CD4-positive, alpha-beta memory T cell (primary cell): Measurements from ENCODE around the gene PDLIM7. TPM values are rescaled to one million over a fixed set of nuclear protein-coding genes. Genes with fewer than 3 reads are reported as not detected.

Experiments used
- CTCF ChIA-PET: fragments of 350-600 bp; sonication (Branson Sonifier 250); formaldehyde crosslinking; loops from one replicate; lab custom pipeline; 2021; ENCODE audit warnings: inconsistent platforms; ENCODE audit not compliant: partially characterized antibody; lab: Charles Lee
- POLR2A ChIA-PET: fragments of 350-600 bp; sonication (Branson Sonifier 250); formaldehyde crosslinking; loops from one replicate; lab custom pipeline; 2021; ENCODE audit not compliant: partially characterized antibody; lab: Charles Lee
- DNase-seq, 5 donors: peaks; one replicate each; pipeline versions ENCODE4 v3.0.0 to v3.0.0-alpha.2; 2020 to 2022; ENCODE audit warnings: mixed read lengths in 1 of 5
- H3K27ac ChIP-seq: one replicate; pipeline ENCODE4 v1.7.0; 2013; ENCODE audit warnings: low read depth, low read length
- H3K27me3 ChIP-seq: 2 replicates; pipeline ENCODE4 v1.7.0; 2013; ENCODE audit warnings: mild to moderate bottlenecking, low read length, moderate library complexity; ENCODE audit not compliant: insufficient read depth
- H3K36me3 ChIP-seq: 2 replicates; pipeline ENCODE4 v1.7.0; 2013; ENCODE audit warnings: mild to moderate bottlenecking, low read length, moderate library complexity; ENCODE audit not compliant: insufficient read depth
- H3K4me1 ChIP-seq: 2 replicates; pipeline ENCODE4 v1.7.0; 2013; ENCODE audit warnings: mild to moderate bottlenecking, low read length, moderate library complexity; ENCODE audit not compliant: insufficient read depth
- H3K4me3 ChIP-seq, 2 donors: one replicate each; pipeline ENCODE4 v1.7.0; 2013; ENCODE audit warnings: low read length in 2 of 2, mild to moderate bottlenecking in 1 of 2
- H3K9me3 ChIP-seq, 2 donors: one replicate each; pipeline ENCODE4 v1.7.0; 2013; ENCODE audit warnings: low read length in 2 of 2, control low read depth in 1 of 2; ENCODE audit not compliant: control insufficient read depth in 1 of 2
- H3K27ac Mint-ChIP-seq, 7 donors: one replicate each; pipeline ENCODE4 v1.8.0; 2020 to 2021; ENCODE audit warnings: mixed read lengths in 7 of 7, mild to moderate bottlenecking in 6 of 7, inconsistent platforms in 3 of 7, moderate library complexity in 3 of 7
- H3K27me3 Mint-ChIP-seq, 2 donors: one replicate each; pipeline ENCODE4 v1.8.0; 2020 to 2021; ENCODE audit warnings: mixed read lengths in 2 of 2
- H3K36me3 Mint-ChIP-seq, 2 donors: one replicate each; pipeline ENCODE4 v1.8.0; 2020 to 2021; ENCODE audit warnings: mixed read lengths in 2 of 2, inconsistent platforms in 1 of 2, mild to moderate bottlenecking in 1 of 2
- H3K4me1 Mint-ChIP-seq, 4 donors: one replicate each; pipeline ENCODE4 v1.8.0; 2020 to 2021; ENCODE audit warnings: mixed read lengths in 4 of 4, mild to moderate bottlenecking in 1 of 4
- H3K4me3 Mint-ChIP-seq, 8 donors: one replicate each; pipeline ENCODE4 v1.8.0; 2020 to 2021; ENCODE audit warnings: mixed read lengths in 8 of 8, mild to moderate bottlenecking in 7 of 8, moderate library complexity in 6 of 8, inconsistent platforms in 3 of 8
- H3K9me3 Mint-ChIP-seq, 8 donors: one replicate each; pipeline ENCODE4 v1.8.0; 2020 to 2021; ENCODE audit warnings: mixed read lengths in 8 of 8, mild to moderate bottlenecking in 5 of 8, inconsistent platforms in 3 of 8, moderate library complexity in 1 of 8
- intact Hi-C: fragments of 100-400 bp; cut with micrococcal nuclease; formaldehyde crosslinking; loops from one replicate; pipeline ENCODE4 v1.15.1; 2023
- polyA plus RNA-seq, 2 donors: library from polyadenylated mRNA; unstranded; fragments of 300-500 nt; fragmentation: Illumina TruSeq; gene quantifications; one replicate each; pipeline ENCODE4 v1.2.3, GENCODE V29; 2021
- total RNA-seq, 2 experiments: library from RNA; stranded (reverse); gene quantifications; one replicate each; pipeline ENCODE4 v1.2.3, GENCODE V29; 2021

Gene PDLIM7
- total and polyA plus RNA-seq, 4 experiments from 2014 or later = 3.3 to 7.3 (median 4.6) TPM

DNA sequence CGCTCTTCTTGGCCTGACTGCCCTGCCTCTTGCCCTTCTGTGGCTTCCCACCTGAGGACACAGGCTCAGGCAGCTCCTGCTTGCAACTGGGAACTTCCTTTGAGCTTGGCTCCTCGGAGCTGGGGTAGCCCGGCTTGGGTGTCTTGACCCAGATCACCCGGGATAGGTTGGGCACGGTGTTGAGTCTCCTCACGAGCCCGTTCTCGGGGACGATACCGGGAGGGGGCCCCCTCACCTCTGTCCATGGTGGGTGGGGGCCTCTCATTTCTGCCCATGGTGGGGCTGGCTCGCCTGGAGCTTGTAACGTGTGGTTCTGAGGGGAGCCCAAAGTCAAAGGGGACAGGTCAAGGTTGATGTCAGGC is 27.1 kb upstream of the PDLIM7 start:
- no peak overlapping the region for H3K27ac Mint-ChIP-seq
- H3K36me3 Mint-ChIP-seq = peaks cover 14 to 28% of the 10 kb centered on the region in 2 donors
- no peak for DNase-seq
- intact Hi-C loops = no loop called here
- ChIA-PET POLR2A (interaction anchor here (0.7 kb wide), 1 partner anchor 9 kb away, joined by 4 read pairs; no protein-coding TSS in a partner anchor), CTCF (no interaction called here)
- Histone ChIP-seq H3K9me3 (no peaks in the 10 kb centered on the region), H3K27me3 (no peaks in the 10 kb centered on the region), H3K36me3 (peaks cover 25% of the 10 kb centered on the region), H3K4me1 (peaks cover 12% of the 10 kb centered on the region), H3K4me3 (no peak overlapping the region), H3K27ac (no peak overlapping the region)
- H3K27me3 Mint-ChIP-seq = no peaks in the 10 kb centered on the region
- peaks cover 11 to 24% (median 19%) of the 10 kb centered on the region in 4 donors for H3K4me1 Mint-ChIP-seq
- no peaks in the 10 kb centered on the region for H3K9me3 Mint-ChIP-seq
- H3K4me3 Mint-ChIP-seq = no peak overlapping the region

DNA sequence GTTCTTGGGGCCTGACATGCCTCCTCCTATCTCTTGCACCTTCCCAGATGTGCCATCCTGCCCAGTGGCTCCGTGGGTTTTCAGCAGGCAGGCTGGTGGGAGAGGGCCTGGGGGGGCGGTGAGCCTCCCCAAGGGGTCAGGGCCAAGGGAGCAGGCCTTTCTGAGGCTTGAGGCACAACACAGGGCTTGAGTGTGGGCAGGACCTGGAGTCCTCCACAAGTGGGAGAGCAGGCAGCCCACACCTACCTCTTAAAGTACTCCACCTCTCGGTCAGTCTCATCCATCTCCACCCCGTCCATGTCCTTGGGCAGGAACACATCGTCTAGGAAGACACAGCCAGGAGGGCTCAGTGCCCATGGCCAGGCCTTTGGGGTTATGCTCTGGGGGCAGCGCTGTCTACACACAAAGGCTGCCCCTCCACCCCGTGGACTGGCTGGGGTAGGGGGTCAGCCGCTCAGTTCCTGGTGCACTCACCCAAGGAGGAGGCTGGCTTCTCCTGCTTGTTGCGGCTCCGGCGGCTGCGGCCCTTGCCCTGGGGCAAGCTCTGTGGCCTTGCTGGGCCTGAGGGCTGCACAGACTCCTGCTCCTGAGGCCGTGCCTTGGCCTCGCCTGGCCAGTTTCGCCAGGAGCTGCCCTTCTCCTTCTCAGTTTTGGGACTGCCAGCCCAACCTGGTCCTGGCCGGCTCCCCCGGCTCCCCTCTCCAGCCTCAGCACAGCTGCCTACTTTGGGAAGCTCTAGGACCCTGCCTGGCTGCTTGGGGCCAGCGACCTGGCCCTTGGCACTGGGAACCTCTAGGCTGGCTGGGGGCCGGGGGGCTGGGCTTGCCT is 26.5 kb upstream of the PDLIM7 start:
- intact Hi-C loops = no loop called here
- no peaks in the 10 kb centered on the region for H3K27me3 ChIP-seq
- Mint-ChIP-seq H3K4me3 (no peak overlapping the region), H3K27me3 (no peaks in the 10 kb centered on the region), H3K36me3 (peaks cover 11 to 29% of the 10 kb centered on the region in 2 donors), H3K27ac (peak overlapping the region in 3 of 7 donors; percentile 15 to 84 (median 60)), H3K4me1 (peaks cover 13 to 30% (median 19%) of the 10 kb centered on the region in 4 donors), H3K9me3 (no peaks in the 10 kb centered on the region)
- no peak for DNase-seq
- no peak overlapping the region for H3K27ac ChIP-seq
- no peaks in the 10 kb centered on the region for H3K9me3 ChIP-seq
- ChIA-PET CTCF (no interaction called here), POLR2A (interaction anchor here (0.7 kb wide), 1 partner anchor 8 kb away, joined by 4 read pairs; no protein-coding TSS in a partner anchor)
- no peak overlapping the region for H3K4me3 ChIP-seq
- H3K4me1 ChIP-seq = peaks cover 18% of the 10 kb centered on the region
- H3K36me3 ChIP-seq = peaks cover 25% of the 10 kb centered on the region

GRCh38 chr5:177520916-177521513 is 23.6 kb upstream of the PDLIM7 start:
- CTCF ChIA-PET = interaction anchor here (1.1 to 1.7 kb wide), 2 partner anchors 20 to 130 kb away, joined by 4 read pairs; no protein-coding TSS in a partner anchor
- Mint-ChIP-seq H3K4me3 (peak overlapping the region in 2 of 8 donors; percentile 2 to 30), H3K27ac (peak overlapping the region; percentile 46 to 85 (median 74))

GRCh38 chr5:177520271-177520670 is 22.9 kb upstream of the PDLIM7 start:
- no peak for DNase-seq
- H3K4me1 Mint-ChIP-seq = peaks cover 28 to 50% (median 37%) of the 10 kb centered on the region in 4 donors
- no peaks in the 10 kb centered on the region for H3K27me3 Mint-ChIP-seq
- no peaks in the 10 kb centered on the region for H3K9me3 Mint-ChIP-seq
- no peak overlapping the region for H3K4me3 ChIP-seq
- H3K9me3 ChIP-seq = no peaks in the 10 kb centered on the region
- H3K27ac Mint-ChIP-seq = peak overlapping the region; percentile 16 to 79 (median 53)
- intact Hi-C loops = no loop called here
- H3K4me1 ChIP-seq = peaks cover 31% of the 10 kb centered on the region
- CTCF ChIA-PET = interaction anchor here (0.6 to 1.7 kb wide), 3 partner anchors 13 to 130 kb away, joined by 3 to 4 read pairs (median 3); no protein-coding TSS in a partner anchor
- H3K36me3 ChIP-seq = peaks cover 12% of the 10 kb centered on the region
- peaks cover 12 to 34% of the 10 kb centered on the region in 2 donors for H3K36me3 Mint-ChIP-seq
- POLR2A ChIA-PET = interaction anchor here (0.5 to 2.2 kb wide), 3 partner anchors 11 to 73 kb away, joined by 4 to 5 read pairs (median 4); no protein-coding TSS in a partner anchor
- H3K27me3 ChIP-seq = no peaks in the 10 kb centered on the region
- no peak overlapping the region for H3K27ac ChIP-seq
- H3K4me3 Mint-ChIP-seq = peak overlapping the region in 2 of 8 donors; percentile 13 to 33

More at GRCh38 chr5:177520916-177521513, 23.6 kb upstream of the PDLIM7 start:
- H3K27me3 ChIP-seq = no peaks in the 10 kb centered on the region
- H3K9me3 ChIP-seq = no peaks in the 10 kb centered on the region
- no peak for DNase-seq
- no peak overlapping the region for H3K4me3 ChIP-seq
- peaks cover 23% of the 10 kb centered on the region for H3K4me1 ChIP-seq
- Mint-ChIP-seq H3K4me1 (peaks cover 21 to 43% (median 30%) of the 10 kb centered on the region in 4 donors), H3K27me3 (no peaks in the 10 kb centered on the region), H3K9me3 (no peaks in the 10 kb centered on the region), H3K36me3 (peaks cover 15 to 35% of the 10 kb centered on the region in 2 donors)
- peaks cover 17% of the 10 kb centered on the region for H3K36me3 ChIP-seq
- POLR2A ChIA-PET = interaction anchor here (0.5 to 2.2 kb wide), 3 partner anchors 10 to 72 kb away, joined by 3 to 5 read pairs (median 4); no protein-coding TSS in a partner anchor
- intact Hi-C loops = no loop called here
- peak overlapping the region; percentile 18 for H3K27ac ChIP-seq

GRCh38 chr5:177519463-177520235 is 22.2 kb upstream of the PDLIM7 start:
- Histone ChIP-seq H3K36me3 (peaks cover 12% of the 10 kb centered on the region), H3K27ac (no peak overlapping the region), H3K27me3 (no peaks in the 10 kb centered on the region), H3K4me3 (no peak overlapping the region), H3K9me3 (no peaks in the 10 kb centered on the region), H3K4me1 (peaks cover 35% of the 10 kb centered on the region)
- intact Hi-C loops = no loop called here
- CTCF ChIA-PET = interaction anchor here (0.6 to 1.7 kb wide), 4 partner anchors 8 to 129 kb away, joined by 3 to 4 read pairs (median 3); no protein-coding TSS in a partner anchor
- Mint-ChIP-seq H3K4me3 (peak overlapping the region in 3 of 8 donors; percentile 33 to 52 (median 43)), H3K27me3 (no peaks in the 10 kb centered on the region), H3K9me3 (no peaks in the 10 kb centered on the region), H3K27ac (peak overlapping the region in 6 of 7 donors; percentile 29 to 77 (median 60)), H3K4me1 (peaks cover 30 to 55% (median 40%) of the 10 kb centered on the region in 4 donors), H3K36me3 (peaks cover 12 to 38% of the 10 kb centered on the region in 2 donors)
- DNase-seq = no peak
- POLR2A ChIA-PET = interaction anchor here (0.6 to 2.2 kb wide), 2 partner anchors 11 to 26 kb away, joined by 4 to 5 read pairs; no protein-coding TSS in a partner anchor
